A204.1 (cell line): ENCODE data around the gene FARP1.
"Not testable (repeated sequence)": the region's sequence is repeated elsewhere in the genome, so short reads cannot be mapped to it uniquely, and the experiment has no call there.

Experiments used
- FAIRE-seq: peaks from 2 replicates; lab custom pipeline; 2012; peaks lifted over from hg19 to GRCh38; lab: Jason Lieb, UNC

FARP1 gene

DNA sequence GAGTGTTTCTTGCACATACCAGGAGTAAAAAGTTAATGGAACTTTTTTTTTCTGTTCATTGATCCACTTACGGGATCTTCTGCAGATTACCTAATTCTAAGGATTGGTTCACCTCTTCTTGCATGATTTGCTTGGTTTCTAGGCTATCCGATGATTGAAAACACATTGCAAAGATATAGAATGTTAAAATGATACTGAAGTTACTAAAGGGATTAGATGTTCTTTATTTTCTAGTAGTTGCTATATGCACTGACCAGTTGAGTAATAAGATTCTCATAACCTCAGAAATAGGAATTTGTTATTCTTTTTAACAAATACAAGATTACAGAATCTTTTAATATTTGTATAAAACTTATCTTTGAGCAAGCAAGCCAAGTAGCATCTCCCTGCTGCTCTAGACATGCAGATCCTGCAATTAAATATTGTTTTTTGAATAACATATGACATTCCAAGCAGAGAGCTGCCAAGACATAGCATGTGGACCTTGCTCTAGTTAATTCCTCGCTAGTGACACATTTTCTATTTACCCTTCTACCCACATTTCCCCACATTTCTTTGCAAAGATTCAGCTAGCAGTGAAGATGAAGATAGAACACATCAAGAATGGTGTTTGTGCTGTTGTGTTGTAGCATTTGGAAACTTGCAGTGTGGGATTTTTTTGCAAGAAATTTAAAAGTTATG, 85.9 kb downstream of the FARP1 start:
- no peak for FAIRE-seq

DNA sequence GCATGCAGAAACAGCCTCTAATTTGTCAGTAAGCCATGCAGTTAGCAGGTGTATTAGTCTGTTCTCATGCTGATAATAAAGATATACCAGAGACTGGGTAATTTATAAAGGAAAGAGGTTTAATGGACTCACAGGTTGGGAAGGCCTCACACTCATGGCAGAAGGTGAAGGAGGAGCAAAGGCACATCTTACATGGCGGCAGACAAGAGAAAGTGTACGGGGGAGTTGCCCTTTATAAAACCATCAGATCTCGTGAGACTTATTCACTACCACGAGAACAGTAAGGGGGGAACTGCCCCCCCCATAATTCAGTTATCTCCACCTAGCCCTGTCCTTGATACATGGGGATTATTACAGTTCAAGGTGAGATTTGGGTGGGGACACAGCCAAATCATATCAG, 87.9 kb downstream of the FARP1 start:
- FAIRE-seq: not testable (repeated sequence)

DNA sequence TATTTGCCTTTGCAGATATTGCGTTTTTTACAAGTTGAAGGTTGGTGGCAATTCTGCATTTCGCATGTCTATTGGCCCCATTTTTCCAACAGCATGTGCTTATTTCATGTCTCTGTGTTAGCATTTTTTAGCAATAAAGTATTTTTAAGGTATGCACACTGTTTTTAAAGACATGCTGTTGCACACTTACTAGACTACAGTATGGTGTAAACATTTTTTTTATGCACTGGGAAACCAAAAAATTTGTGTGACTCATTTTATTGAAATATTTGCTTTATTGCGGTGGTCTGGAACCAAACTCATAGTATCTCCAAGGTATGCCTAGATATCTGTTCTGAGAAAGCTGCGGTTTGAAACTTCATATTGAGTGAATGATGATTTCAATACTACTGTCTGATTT, 89.6 kb downstream of the FARP1 start:
- no peak for FAIRE-seq

DNA sequence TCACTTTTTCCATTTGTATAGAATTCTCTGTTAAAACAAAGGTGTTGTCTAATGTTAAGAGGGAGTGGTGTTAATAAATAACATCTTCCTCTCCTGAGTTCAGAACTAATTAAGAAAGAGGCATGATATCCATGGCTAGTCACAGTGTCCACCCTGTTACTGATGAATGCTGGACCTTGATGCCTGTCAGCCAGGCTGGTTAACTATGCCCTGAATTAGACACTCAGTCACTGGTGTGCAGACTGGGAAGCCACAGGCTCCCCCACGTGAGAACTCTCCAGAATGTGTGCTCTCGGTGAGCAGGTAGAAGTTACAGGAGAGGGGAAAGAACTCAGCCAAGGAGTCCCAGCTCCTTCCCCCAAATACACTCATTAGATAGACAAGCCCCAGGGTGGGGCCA, 90.2 kb downstream of the FARP1 start:
- FAIRE-seq: no peak

DNA sequence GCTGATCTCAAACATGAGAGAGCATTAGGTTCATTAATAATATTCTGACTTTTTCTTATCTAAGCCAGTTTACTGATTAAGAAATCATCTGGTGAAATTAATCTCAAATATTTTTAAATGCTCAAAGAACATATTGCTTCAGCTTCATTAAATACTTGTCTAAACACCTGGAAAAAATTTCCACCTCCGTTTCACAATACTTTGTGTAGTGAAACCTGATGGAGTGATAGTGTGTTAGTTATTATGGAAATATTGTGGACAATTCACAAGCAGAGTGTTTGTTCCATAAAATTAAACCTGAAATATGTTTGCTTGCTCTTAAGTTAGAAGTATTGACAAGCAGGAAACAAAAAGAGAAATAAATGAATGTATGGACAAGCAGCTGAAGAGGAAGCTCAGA, 91.5 kb downstream of the FARP1 start:
- no peak for FAIRE-seq

DNA sequence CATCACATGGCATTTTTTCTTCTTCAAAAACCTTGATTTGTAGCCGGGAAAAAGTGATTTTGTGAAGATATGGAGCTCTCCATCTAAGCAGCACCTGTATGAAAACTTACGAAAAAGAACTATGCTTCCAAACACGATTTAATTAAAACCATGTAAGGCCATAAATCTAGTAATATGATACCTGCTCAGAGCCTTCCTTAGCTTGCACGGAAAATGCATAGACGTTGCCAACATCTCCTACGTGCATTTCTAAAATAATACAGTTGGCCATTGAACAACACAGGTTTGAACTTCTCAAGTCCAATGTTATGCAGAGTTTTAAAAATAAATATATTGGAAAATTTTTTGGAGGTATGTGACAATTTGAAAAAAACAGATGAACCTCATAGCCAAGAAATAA, 93.3 kb downstream of the FARP1 start:
- FAIRE-seq: no peak

DNA sequence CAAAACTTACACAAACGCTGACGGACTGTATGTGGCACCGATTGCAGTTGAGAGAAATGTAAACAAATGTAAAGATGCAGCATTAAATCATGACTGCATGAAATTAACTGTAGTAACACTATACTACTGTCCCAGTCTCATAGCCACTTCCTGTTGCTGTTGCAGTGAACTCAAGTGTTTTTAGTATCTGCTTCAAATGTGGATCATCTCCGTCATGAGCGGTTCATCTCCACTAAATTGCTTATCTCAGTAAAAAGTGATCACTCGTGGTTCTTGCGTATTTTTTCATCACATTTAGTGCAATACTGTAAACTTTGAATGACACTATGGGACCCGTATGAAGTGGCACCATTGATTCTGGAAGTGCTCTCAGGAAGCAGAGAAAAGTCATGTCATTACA, 94.4 kb downstream of the FARP1 start:
- FAIRE-seq: no peak

DNA sequence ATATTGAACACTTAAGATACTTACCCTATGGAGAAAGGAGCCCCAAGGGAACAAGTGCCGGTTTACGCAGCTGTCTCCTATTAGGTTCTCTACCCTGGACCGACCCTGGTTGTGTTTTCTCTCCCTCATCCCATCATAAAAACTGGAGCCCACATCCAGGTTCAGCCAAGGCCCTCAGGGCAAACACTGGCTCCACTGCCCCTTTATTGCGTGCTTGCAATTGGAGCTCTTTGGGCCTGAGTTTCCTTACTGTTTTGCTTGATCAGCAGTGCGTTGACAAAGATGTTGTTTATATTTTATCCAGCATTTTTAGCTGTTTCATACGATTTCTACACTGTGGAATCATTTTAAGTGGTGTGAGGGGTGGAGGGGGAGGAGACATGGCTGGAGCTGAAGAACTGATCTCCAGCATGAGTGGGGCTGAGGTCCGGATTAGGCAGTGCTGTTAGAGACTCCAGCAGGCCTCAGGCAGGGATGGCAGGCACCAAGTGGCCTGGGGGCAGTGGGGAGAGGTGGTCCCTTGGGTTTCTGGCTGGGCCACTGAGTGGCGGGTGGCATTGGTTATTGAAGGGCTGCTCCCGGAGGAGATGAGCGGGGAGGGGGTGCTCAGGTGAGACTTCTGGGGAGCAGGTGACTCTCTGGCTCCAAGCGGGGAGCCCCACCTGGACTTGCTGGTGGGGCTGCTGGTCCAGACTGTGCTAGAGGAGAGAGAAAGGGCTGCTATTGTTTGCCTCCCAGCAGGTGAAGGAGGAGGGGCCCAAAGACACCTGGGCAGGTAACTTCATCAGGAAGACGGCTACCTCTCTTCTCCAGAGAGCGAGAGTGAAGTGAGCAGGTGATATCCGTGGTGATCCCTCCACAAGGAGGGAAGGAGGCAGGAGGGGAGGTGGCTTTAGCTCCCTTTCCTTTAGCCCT, 96.5 kb downstream of the FARP1 start:
- FAIRE-seq: no peak

DNA sequence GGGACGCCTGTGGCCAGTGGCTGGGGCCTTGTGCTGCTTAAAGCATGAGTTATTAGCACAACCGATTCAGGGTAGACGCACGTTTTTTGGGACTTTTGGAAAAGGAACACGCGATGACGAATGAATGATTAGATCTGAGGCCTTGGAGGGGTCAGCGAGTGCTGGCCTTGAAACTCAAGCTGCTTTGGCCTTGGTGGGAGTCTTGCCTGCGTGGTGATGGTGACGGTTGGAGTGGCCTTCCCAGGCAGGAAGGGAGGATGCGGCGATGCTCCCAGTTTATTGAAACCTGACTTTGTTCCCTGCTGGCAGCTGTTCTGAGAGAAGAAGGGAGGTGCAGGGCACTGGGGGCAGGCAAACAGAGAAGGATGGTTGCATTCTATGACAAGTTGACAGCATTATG, 97.2 kb downstream of the FARP1 start:
- FAIRE-seq: no peak

DNA sequence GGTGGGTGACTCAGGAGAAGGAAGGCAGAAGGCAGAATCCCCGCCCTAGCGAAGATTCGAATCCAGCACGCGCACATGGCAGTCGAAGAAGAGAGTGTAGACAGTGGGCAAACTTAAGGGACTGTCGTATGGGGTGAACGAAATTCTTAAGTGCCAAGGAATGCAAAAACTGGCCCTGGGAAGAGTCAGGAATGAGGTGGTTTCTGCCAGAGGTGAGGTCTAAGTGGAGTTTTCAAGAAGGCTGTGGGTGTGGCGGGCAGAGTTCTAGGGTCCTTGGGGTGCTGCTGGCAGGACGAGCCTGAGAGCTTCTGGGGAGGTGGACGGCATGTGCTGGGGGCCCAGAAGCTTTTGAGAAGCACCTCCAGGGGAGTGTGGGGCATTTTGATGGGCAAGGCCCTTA, 98.1 kb downstream of the FARP1 start:
- FAIRE-seq: no peak

DNA sequence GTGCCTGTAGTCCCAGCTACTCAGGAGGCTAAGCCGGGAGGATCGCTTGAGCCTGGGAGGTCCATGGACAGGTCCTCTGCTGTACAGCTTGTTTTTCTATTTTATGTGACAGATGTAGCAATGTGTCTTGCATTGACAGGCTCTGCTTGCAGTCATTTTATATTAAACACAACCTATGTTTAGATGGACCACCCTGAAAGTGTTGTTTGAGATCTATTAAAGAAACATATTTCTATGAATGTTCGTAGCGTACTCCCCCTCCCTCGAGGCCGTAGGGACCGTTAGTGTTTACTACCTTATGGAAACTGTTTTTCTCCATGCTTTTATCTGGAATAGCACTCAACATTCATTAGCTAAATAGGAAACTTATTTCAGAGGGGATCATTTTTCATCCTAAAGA, 99.1 kb downstream of the FARP1 start:
- FAIRE-seq: no peak

DNA sequence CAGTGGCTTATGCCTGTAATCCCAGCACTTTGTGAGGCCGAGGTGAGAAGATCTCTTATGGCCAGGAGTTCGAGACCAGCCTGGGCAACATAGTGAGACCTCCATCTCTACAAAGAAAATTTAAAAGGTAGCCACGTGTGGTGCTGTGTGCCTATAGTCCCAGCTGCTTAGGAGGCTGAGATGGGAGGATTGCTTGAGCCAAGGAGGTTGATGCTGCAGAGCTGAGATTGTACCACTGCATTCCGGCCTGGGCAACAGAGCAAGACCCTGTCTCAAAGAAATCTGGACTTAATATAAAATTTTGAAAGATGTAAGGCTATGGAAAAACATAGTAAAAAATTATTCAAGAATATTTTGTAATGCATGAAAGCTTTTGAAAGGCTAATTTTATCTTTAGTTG, 99.5 kb downstream of the FARP1 start:
- FAIRE-seq: no peak

DNA sequence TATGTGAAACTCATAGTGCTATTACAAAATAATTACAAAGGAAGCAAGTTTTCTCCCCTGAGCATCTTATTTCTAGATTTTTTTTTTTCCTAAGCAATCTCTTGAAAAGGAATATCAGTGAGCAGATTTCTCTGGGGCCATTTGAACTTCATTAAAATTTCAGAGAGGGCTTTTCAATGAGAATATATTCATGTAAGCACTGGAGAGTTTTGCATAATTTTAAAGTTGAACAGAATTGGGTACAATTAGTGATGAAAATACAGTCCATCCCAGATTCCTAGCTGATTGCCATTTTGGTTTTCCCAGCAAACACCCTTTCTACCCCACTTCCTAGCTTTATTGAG, 101.0 kb downstream of the FARP1 start:
- FAIRE-seq: no peak

DNA sequence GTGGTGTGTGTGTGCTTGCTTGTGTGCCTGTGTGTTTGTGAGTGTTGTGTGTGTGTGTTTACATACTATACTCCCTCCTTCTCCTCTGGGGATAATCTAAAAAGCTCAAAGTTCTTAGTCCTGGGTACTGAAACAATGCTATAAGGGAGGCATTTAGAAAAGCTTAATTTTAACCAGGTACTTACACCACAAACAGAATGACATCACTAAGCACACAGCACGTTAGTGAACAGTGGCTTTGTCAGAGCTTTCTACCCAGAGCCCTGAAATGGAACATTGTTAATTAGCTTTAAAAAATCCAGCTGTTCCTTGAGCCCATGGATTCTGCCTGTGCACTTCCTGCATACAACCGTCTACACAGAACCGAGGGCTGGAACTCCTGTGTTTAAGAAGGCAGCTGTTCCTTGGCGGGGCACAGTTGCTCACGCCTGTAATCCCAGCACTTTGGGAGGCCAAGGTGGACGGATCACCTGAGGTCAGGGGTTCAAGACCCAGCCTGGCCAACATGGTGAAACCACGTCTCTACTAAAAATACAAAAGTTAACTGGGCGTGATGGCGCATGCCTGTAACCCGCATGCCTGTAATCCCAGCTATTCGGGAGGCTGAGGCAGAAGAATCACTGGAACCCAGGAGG, 103.8 kb downstream of the FARP1 start:
- no peak for FAIRE-seq

DNA sequence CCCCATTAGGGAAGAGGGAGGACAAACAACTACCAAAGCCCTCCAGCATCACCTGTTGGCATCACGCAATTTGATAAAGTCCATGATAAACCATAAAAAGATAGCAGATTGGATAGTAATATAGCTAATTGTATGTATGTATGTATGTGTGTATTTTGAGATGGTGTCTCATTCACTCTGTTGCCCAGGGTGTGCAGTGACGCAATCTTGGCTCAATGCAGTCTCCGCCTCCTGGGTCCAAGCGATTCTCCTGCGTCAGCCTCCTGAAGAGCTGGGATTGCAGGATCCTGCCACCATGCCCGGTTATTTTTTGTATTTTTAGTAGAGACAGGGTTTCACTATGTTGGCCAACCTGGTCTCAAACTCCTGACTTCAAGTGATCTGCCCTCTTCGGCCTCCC, 108.8 kb downstream of the FARP1 start:
- FAIRE-seq: no peak

DNA sequence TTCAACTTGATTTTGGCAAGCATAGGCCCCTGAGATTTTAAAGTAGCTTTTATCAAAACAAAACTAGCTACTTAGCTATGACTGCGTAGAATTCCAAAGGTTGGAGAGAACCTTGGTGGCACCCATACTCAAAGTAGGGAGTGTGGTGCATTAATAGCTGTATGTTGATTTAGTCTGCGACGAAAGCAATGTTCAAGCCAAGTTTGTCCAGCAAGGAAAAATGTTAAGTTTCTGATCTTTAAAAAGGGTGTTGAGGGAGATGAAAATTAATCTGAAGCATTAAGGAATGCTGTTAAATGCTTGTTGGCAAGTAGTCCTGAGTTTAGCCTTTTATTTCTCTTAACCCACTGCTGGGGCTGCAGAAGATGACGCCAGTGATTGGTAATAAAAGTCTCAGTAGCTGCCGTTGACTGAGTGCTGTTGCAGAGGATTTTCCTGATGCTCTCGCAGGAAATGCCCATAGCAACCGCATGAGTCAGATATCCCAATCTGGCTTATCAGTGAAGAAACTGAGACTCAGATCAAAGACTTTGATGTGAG, 110.1 kb downstream of the FARP1 start:
- FAIRE-seq: no peak

DNA sequence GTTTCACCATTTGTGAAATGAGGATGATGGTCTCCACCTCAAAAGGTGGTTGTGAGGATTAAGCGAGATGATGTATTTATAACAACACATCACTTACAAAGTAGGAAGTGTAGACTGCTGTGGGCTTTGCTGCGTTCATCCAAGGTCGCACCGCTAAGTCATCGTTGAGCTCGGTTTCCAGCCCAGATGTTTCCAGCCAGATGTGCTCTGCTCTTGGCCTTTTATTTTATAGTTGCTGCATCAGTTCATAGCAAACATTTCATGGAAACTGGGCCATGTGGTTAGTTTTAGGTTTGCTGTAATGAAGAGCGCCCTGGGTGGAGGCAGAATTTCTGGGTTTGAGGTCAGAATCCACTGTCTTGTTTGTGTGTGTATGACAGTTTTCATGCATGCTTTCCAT, 110.6 kb downstream of the FARP1 start:
- no peak for FAIRE-seq

DNA sequence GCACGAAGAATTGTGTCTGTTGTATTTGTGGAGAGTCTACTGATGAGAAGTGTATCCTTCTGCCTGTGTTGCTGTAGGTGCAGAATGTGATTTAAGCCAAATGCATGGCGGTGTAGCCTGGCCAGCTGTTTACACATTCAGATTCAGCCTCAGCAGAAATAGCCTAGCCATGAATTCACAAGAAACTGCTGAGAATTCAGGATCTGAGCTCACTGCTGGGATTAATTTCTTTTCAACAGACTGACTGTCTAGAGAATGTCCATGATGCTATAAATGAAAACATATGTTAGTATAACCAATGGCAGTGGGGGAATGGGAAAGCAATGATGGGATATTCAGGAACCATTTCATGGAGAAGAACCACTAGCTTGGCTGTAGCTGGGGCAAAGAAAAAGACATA, 111.6 kb downstream of the FARP1 start:
- no peak for FAIRE-seq

DNA sequence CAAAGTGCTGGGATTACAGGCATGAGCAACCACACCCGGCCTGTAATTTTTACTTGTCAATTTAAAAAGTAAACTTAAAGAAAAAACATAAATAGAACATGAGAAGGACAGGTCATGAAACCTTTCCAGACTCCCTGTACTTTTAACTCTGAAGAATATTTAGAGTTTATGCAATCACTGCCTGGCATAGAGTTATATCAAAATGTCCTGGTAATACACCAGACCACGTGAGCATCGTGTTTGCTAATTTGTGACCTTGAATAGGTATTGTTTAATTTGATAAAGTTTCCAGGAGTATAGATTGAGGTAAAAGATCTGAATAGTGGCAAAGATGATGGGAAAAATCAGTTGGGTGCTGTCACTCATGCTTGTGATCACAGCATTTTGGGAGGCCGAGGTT, 115.3 kb downstream of the FARP1 start:
- FAIRE-seq: no peak

DNA sequence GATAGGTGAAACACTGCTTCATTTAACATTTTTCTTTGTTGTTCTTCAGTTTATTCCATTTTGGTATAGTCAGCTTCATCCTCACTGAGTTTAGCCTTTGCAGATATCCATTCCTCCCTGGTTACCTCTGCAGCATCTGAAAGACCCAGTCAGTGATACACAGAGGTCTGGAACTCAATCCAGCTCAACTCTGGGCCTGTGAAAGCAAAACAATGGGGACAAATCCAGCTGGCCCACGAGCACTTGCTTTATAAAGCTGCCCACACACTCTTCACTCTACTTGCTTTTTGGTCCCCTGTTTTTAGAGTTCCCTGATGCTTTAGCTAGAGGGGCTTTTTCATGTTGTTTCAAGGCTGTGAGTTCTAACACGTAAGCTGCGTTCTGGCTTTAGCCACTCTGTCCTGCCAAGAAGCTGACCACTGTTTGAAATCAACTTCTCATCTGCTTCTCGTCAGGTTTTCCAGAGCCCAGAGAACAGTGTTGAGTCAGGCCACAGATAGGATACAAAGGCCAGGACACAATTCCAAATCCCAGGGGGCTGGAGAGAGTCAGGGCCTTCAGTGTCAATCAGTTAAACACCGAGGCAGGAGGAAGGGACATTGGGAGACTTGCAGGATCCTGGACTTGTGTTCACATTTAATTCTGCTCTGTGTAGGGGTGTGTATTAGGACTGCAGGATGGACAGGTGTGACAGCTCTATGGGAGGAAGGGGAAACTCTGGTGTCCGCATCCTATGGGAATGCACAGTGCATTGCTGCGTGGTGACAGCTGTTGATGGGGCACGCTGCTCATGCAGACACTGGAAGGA, 117.7 kb downstream of the FARP1 start:
- no peak for FAIRE-seq

DNA sequence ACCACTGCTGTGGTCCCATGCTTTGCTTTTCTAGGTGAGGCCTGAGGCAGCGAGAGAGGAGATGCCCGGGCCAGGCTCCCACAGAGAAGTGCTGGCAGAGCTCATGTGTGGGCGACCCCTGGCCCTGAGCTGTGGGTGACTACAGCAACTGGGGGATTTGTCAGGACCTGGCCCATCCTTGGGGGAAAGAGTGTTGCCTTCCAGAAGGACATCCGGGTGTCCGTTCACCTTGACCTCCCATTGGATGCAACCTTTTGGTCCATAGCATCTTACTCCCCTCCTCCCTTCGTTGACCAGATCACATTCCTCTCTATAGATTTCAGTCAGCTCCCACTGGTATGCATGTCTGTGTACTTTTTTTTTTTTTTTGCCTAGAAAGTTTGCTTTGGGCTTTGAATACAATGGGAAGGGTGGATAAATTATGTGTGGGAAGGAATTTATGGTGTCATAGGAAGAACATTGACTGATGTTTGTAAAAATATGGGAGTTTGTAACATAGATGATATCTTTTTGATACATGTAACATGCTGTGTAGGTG, 118.3 kb downstream of the FARP1 start:
- no peak for FAIRE-seq

DNA sequence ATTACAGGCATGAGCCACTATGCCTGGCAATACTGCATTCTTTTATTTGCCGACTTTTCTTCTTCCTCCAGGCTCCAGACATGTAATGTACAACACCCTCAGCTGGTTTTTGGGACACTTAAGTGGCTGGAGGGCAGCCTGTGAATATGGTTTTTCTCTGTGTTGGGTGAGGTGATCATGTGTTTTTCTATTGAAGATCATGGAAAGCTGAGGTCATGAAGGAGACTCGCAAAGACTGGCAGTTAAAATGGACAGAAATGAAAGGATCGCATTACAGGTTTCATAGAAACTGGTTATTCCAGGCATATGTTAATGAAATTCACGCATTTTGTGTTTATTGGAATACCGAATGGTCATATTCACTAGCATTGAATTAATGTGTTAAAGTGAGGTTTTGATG, 119.4 kb downstream of the FARP1 start:
- FAIRE-seq: no peak
